Endothelial cell (in vitro differentiated cells): ENCODE data around the gene TICAM1. TPM values are rescaled to one million over a fixed set of nuclear protein-coding genes. Genes with fewer than 3 reads are reported as not detected.
"Not testable (repeated sequence)": the region's sequence is repeated elsewhere in the genome, so short reads cannot be mapped to it uniquely, and the experiment has no call there.

Experiments
- DNase-seq: peaks from one replicate; pipeline ENCODE4 v3.0.0; 2021; ENCODE audit warnings: low spot score
- H3K27ac Mint-ChIP-seq: one replicate; pipeline ENCODE4 v1.8.0; 2021; ENCODE audit warnings: mixed read lengths, inconsistent platforms; ENCODE audit not compliant: unreplicated experiment
- H3K27me3 Mint-ChIP-seq: one replicate; pipeline ENCODE4 v1.8.0; 2021; ENCODE audit warnings: mild to moderate bottlenecking, moderate library complexity, mixed read lengths, inconsistent platforms; ENCODE audit not compliant: unreplicated experiment
- H3K36me3 Mint-ChIP-seq: one replicate; pipeline ENCODE4 v1.8.0; 2021; ENCODE audit warnings: mild to moderate bottlenecking, low read depth, mixed read lengths, inconsistent platforms; ENCODE audit not compliant: unreplicated experiment
- H3K4me1 Mint-ChIP-seq: one replicate; pipeline ENCODE4 v1.8.0; 2021; ENCODE audit warnings: mild to moderate bottlenecking, mixed read lengths, inconsistent platforms; ENCODE audit not compliant: unreplicated experiment
- H3K4me3 Mint-ChIP-seq: one replicate; pipeline ENCODE4 v1.8.0; 2021; ENCODE audit warnings: mild to moderate bottlenecking, mixed read lengths, inconsistent platforms; ENCODE audit not compliant: unreplicated experiment
- H3K9me3 Mint-ChIP-seq: one replicate; pipeline ENCODE4 v1.8.0; 2021; ENCODE audit warnings: mixed read lengths, inconsistent platforms; ENCODE audit not compliant: unreplicated experiment
- CTCF ChIP-seq: fragments of 200-600 bp; sonication (generic); IDR thresholded peaks from one replicate; pipeline ENCODE4 v1.5.0; 2021; ENCODE audit warnings: antibody characterized with exemption; ENCODE audit not compliant: unreplicated experiment
- total RNA-seq: library from RNA; stranded (reverse); fragmentation: NEBNext Ultra II Directional; extraction: Animal tissue kit (Norgen Biotek cat#: 25700); gene quantifications from one replicate; pipeline ENCODE4 v1.2.1, GENCODE V29; 2021; ENCODE audit not compliant: unreplicated experiment

The TICAM1 gene
- total RNA-seq, 1 donor from 2014 or later: 3.5 TPM

GRCh38 chr19:4781801-4782200 lies 49.7 kb downstream of the TICAM1 start:
- DNase-seq: no peak
- Mint-ChIP-seq H3K27me3 (peaks cover 1% of the 10 kb centered on the region), H3K4me1 (no peaks in the 10 kb centered on the region), H3K4me3 (no peak overlapping the region), H3K27ac (no peak overlapping the region), H3K36me3 (no peaks in the 10 kb centered on the region), H3K9me3 (no peaks in the 10 kb centered on the region)
- TF ChIP-seq CTCF: no peak

GRCh38 chr19:4780860-4781259 lies 50.7 kb downstream of the TICAM1 start:
- H3K27ac Mint-ChIP-seq: no peak overlapping the region
- TF ChIP-seq CTCF: no peak
- no peaks in the 10 kb centered on the region for H3K27me3 Mint-ChIP-seq
- no peaks in the 10 kb centered on the region for H3K4me1 Mint-ChIP-seq
- no peaks in the 10 kb centered on the region for H3K9me3 Mint-ChIP-seq
- H3K4me3 Mint-ChIP-seq: no peak overlapping the region
- DNase-seq: no peak
- H3K36me3 Mint-ChIP-seq: no peaks in the 10 kb centered on the region

GRCh38 chr19:4778124-4778523 lies 53.4 kb downstream of the TICAM1 start:
- not testable (repeated sequence) for H3K9me3 Mint-ChIP-seq, H3K4me1 Mint-ChIP-seq, H3K4me3 Mint-ChIP-seq, H3K27me3 Mint-ChIP-seq, H3K27ac Mint-ChIP-seq, H3K36me3 Mint-ChIP-seq, DNase-seq

- H3K36me3 Mint-ChIP-seq: no peaks in the 10 kb centered on the region
Measured at GRCh38 chr19:4776436-4777211, 54.9 kb downstream of the TICAM1 start.

GRCh38 chr19:4775627-4776152 lies 55.8 kb downstream of the TICAM1 start:
- peaks cover 5% of the 10 kb centered on the region for H3K27me3 Mint-ChIP-seq
- no peak for DNase-seq

More at GRCh38 chr19:4776436-4777211, 54.9 kb downstream of the TICAM1 start:
- no peak for TF ChIP-seq CTCF
- no peak overlapping the region for H3K27ac Mint-ChIP-seq
- peaks cover 5% of the 10 kb centered on the region for H3K27me3 Mint-ChIP-seq
- no peak overlapping the region for H3K4me3 Mint-ChIP-seq
- DNase-seq: no peak
- no peaks in the 10 kb centered on the region for H3K4me1 Mint-ChIP-seq
- H3K9me3 Mint-ChIP-seq: no peaks in the 10 kb centered on the region

More at GRCh38 chr19:4775627-4776152, 55.8 kb downstream of the TICAM1 start:
- Mint-ChIP-seq H3K36me3 (no peaks in the 10 kb centered on the region), H3K27ac (no peak overlapping the region), H3K4me1 (no peaks in the 10 kb centered on the region), H3K9me3 (no peaks in the 10 kb centered on the region), H3K4me3 (no peak overlapping the region)
- TF ChIP-seq CTCF: no peak
